ENCODE data around the gene MAB21L3.

GRCh38 chr1:116123837-116124533, 12.8 kb downstream of the MAB21L3 start:
- TF ChIP-seq CTCF (IDR thresholded peaks at IDR 0.05) (no peak), POLR2A (IDR thresholded peaks at IDR 0.05) (no peak)

Measured in tibial nerve (tissue), 3 donors.